Gastrocnemius medialis (tissue), 4 donors: ENCODE measurements around the gene PRKCZ. TPM values are rescaled to one million over a fixed set of nuclear protein-coding genes. Genes with fewer than 3 reads are reported as not detected.

Source experiments
- ATAC-seq, 2 donors: fragments of 150-250 bp; one replicate each; pipeline ENCODE4 v1.9.1; 2016
- DNase-seq, 2 donors: peaks; one replicate each; pipeline ENCODE4 v3.0.0-alpha.2; 2019
- H3K27ac ChIP-seq, 4 donors: fragments of 200-600 bp; sonication (generic); 1 replicate in 1 of 4; 2 replicates in 3 of 4; pipeline ENCODE4 v1.5.1; 2016 to 2018; ENCODE audit warnings: mild to moderate bottlenecking in 2 of 4, moderate library complexity in 1 of 4
- H3K27me3 ChIP-seq, 3 donors: fragments of 200-600 bp; sonication (generic) in 2 of 3; 1 replicate in 1 of 3; 2 replicates in 2 of 3; pipeline versions ENCODE4 v1.5.1 to v1.6.0; 2016 to 2019; ENCODE audit warnings: mild to moderate bottlenecking in 1 of 3, moderate library complexity in 1 of 3
- H3K36me3 ChIP-seq, 2 donors: fragments of 200-600 bp; sonication (generic) in 1 of 2; one replicate each; pipeline ENCODE4 v1.5.1; 2017 to 2018
- H3K4me1 ChIP-seq, 2 donors: fragments of 200-600 bp; sonication (generic) in 1 of 2; one replicate each; pipeline ENCODE4 v1.5.1; 2016 to 2017; ENCODE audit warnings: mild to moderate bottlenecking in 2 of 2
- H3K4me3 ChIP-seq, 4 donors: fragments of 200-600 bp; sonication (generic) in 3 of 4; 1 replicate in 1 of 4; 2 replicates in 3 of 4; pipeline ENCODE4 v1.5.1; 2016 to 2019; ENCODE audit warnings: mild to moderate bottlenecking in 2 of 4
- H3K9me3 ChIP-seq, 3 donors: fragments of 200-600 bp; sonication (generic) in 2 of 3; 1 replicate in 1 of 3; 2 replicates in 2 of 3; pipeline ENCODE4 v1.5.1; 2016 to 2019
- CTCF ChIP-seq, 5 experiments: fragments of 450-650 bp in 3 of 5; fragments of 200-600 bp in 2 of 5; sonication (generic) in 2 of 5; IDR thresholded peaks in 4 of 5; conservative IDR thresholded peaks in 1 of 5; 1 replicate in 4 of 5; 2 replicates in 1 of 5; pipeline ENCODE4 v1.5.1; 2016 to 2019; ENCODE audit warnings: antibody characterized with exemption in 5 of 5, mild to moderate bottlenecking in 3 of 5, moderate library complexity in 3 of 5
- POLR2A ChIP-seq, 2 donors: fragments of 450-650 bp; IDR thresholded peaks; one replicate each; pipeline ENCODE4 v1.6.1; 2017; ENCODE audit warnings: antibody characterized with exemption in 2 of 2, mild to moderate bottlenecking in 2 of 2, moderate library complexity in 2 of 2
- in situ Hi-C, 4 donors: fragments of 200-750 bp; cut with MboI; loops; one replicate each; pipeline versions ENCODE4 v1.15.0 to v1.8.0; 2017; ENCODE audit warnings: low sequenced_read_pairs in 4 of 4
- intact Hi-C: fragments of 100-400 bp; cut with DNase I; formaldehyde crosslinking; loops from one replicate; pipeline ENCODE4 v1.15.1; 2023; ENCODE audit warnings: low total_unique reads
- total RNA-seq, 4 donors: library from RNA; depleted of rRNA; stranded (reverse); fragments of >200 nt; gene quantifications; one replicate each; pipeline versions ENCODE4 v1.1.0 to v1.2.3, GENCODE V29; 2016

Gene PRKCZ
- total RNA-seq, 4 donors from 2014 or later, result 0.16 to 0.87 TPM; not detected in 2

- DNase-seq, result no peak
These were observed 80.7 kb downstream of the PRKCZ start for GRCh38 chr1:2130871-2131289.

GRCh38 chr1:2132222-2133038, 82.2 kb downstream of the PRKCZ start:
- no peak for ATAC-seq
- no peaks in the 10 kb centered on the region for H3K9me3 ChIP-seq
- peak overlapping the region; percentile 38 to 52 (median 46) for H3K4me3 ChIP-seq
- peak overlapping the region; percentile 54 to 77 (median 68) for H3K27ac ChIP-seq
- TF ChIP-seq CTCF (IDR thresholded peaks at IDR 0.05 in 4 of 5, conservative IDR thresholded peaks at IDR 0.05 in 1 of 5), result no peak
- peak in 1 of 2 donors; percentile 60 for TF ChIP-seq POLR2A (IDR thresholded peaks at IDR 0.05)
- H3K27me3 ChIP-seq, result peaks cover 30 to 60% (median 37%) of the 10 kb centered on the region in 3 donors
- DNase-seq, result no peak
- intact Hi-C loops, result loop anchor here (1.0 to 5.0 kb wide), 3 partner anchors 57 to 280 kb away; partner anchors contain the start of gene PEX10
- no peaks in the 10 kb centered on the region for H3K36me3 ChIP-seq
- in situ Hi-C loops, result no loop called here
- peaks cover 0 to 13% of the 10 kb centered on the region in 2 donors for H3K4me1 ChIP-seq

More at GRCh38 chr1:2130871-2131289, 80.7 kb downstream of the PRKCZ start:
- no peak overlapping the region for H3K4me3 ChIP-seq
- in situ Hi-C loops (no loop called here), intact Hi-C loops (loop anchor here (5.0 kb wide), 1 partner anchor 251 kb away; no protein-coding TSS in a partner anchor)
- H3K9me3 ChIP-seq, result no peaks in the 10 kb centered on the region
- H3K36me3 ChIP-seq, result no peaks in the 10 kb centered on the region
- TF ChIP-seq POLR2A (IDR thresholded peaks at IDR 0.05) (no peak), CTCF (IDR thresholded peaks at IDR 0.05 in 4 of 5, conservative IDR thresholded peaks at IDR 0.05 in 1 of 5) (no peak)
- H3K27ac ChIP-seq, result no peak overlapping the region
- H3K4me1 ChIP-seq, result peaks cover 0 to 13% of the 10 kb centered on the region in 2 donors
- ATAC-seq, result no peak
- H3K27me3 ChIP-seq, result peaks cover 38 to 76% (median 41%) of the 10 kb centered on the region in 3 donors

GRCh38 chr1:2133039-2133878, 83.0 kb downstream of the PRKCZ start:
- H3K4me1 ChIP-seq, result peaks cover 0 to 13% of the 10 kb centered on the region in 2 donors
- in situ Hi-C loops, result no loop called here
- intact Hi-C loops, result loop anchor here (1.0 to 5.0 kb wide), 3 partner anchors 56 to 279 kb away; partner anchors contain the start of gene PEX10
- DNase-seq (peak; percentile 85 to 88), ATAC-seq (peak; percentile 81 to 88)
- H3K9me3 ChIP-seq, result no peaks in the 10 kb centered on the region
- H3K27me3 ChIP-seq, result peaks cover 28 to 52% (median 32%) of the 10 kb centered on the region in 3 donors
- H3K36me3 ChIP-seq, result no peaks in the 10 kb centered on the region
- TF ChIP-seq POLR2A (IDR thresholded peaks at IDR 0.05) (peak; percentile 31 to 53), CTCF (IDR thresholded peaks at IDR 0.05 in 4 of 5, conservative IDR thresholded peaks at IDR 0.05 in 1 of 5) (no peak)
- peak overlapping the region; percentile 38 to 52 (median 46) for H3K4me3 ChIP-seq
- peak overlapping the region; percentile 70 to 77 (median 73) for H3K27ac ChIP-seq

GRCh38 chr1:2133879-2134215, 83.6 kb downstream of the PRKCZ start:
- intact Hi-C loops (loop anchor here (1.0 to 5.0 kb wide), 3 partner anchors 55 to 278 kb away; partner anchors contain the start of gene PEX10), in situ Hi-C loops (no loop called here)
- Histone ChIP-seq H3K4me1 (peaks cover 0 to 13% of the 10 kb centered on the region in 2 donors), H3K27ac (peak overlapping the region; percentile 70 to 77 (median 73)), H3K9me3 (no peaks in the 10 kb centered on the region), H3K27me3 (peaks cover 26 to 46% (median 29%) of the 10 kb centered on the region in 3 donors), H3K36me3 (no peaks in the 10 kb centered on the region), H3K4me3 (peak overlapping the region; percentile 38 to 52 (median 46))
- no peak for TF ChIP-seq POLR2A (IDR thresholded peaks at IDR 0.05)
- TF ChIP-seq CTCF (IDR thresholded peaks at IDR 0.05 in 4 of 5, conservative IDR thresholded peaks at IDR 0.05 in 1 of 5), result no peak
- no peak for ATAC-seq
- no peak for DNase-seq
